Stimulated activated CD4-positive, alpha-beta T cell treated with anti-CD3 and anti-CD28 coated beads, Interleukin-12 subunit alpha, Interleukin-12 subunit beta, amount 100 ng/mL, for 4 hours (primary cell): Measurements from ENCODE around the gene MAP2K5.

Experiments used
- DNase-seq: peaks from one replicate; pipeline ENCODE4 v3.0.0-alpha.2; 2020

Gene MAP2K5

GRCh38 chr15:67542420-67543347 is at the start of gene MAP2K5:
TSS of gene MAP2K5 (plus strand) at chr15:67542703. CDS start at chr15:67543336, 633 bp downstream.
- peak; percentile 84 for DNase-seq

- no peak for DNase-seq
Observed at GRCh38 chr15:67495585-67495984, 46.9 kb upstream of the MAP2K5 start.

DNA sequence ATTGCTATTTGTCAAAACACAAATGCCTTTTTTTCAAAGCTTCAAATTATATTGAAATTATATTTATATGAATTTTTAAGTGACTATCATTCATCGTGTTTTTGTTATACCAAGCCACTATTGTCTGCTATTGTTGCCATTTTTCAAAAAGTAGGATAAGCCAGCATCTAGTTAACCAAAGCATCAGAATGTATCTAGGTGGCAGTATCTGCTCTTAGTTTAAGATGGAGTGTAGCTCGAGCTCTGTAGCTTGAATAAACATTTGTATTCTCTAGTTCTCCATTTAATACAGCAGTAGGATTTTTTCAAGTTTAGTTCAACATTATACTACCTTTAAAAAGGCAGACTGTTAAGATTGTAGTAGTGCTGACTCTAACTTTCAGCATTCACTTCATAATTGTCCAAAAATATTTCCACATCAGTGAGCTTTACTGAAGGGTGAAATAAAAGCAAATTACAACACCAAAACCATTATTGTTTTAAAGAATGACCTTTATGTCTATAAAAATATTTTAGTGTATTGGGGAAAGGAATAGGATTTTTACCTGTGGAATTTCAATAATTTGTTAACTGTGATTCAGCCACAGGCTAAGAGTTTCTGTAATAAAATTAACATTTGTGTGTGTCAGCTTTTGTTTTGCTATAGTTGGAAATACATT is 41.2 kb upstream of the MAP2K5 start:
- no peak for DNase-seq

DNA sequence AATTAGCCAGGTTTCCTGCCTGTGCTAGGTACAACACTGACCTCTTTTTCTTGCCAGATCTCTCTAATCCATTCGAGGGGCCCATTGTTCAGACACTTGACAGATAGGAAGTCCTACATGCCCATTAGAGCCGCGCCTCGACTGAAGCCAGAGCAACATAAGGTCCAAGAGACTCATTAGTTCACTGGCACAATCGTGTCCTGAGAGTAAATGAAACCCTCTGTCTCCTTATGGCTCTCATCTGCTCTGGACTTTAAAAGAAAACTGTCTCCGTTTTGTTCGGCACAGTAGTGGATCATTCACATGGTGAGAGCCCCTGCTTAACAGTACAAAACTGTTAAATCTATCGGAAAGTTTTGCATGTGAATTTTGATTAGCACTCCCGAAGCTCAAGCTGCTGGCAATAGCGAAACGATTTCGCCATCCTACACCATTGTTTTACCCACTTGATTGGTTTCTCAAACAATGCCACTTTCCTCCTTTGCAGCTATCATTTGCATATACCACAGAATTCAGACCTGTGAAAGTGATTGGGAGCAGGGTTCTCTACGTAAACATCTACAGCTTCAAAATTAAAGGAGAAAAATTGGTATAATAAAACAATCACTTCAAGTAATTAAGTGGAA is 40.6 kb upstream of the MAP2K5 start:
- DNase-seq, result no peak

GRCh38 chr15:67504056-67504455 is 38.4 kb upstream of the MAP2K5 start:
- DNase-seq, result no peak

DNA sequence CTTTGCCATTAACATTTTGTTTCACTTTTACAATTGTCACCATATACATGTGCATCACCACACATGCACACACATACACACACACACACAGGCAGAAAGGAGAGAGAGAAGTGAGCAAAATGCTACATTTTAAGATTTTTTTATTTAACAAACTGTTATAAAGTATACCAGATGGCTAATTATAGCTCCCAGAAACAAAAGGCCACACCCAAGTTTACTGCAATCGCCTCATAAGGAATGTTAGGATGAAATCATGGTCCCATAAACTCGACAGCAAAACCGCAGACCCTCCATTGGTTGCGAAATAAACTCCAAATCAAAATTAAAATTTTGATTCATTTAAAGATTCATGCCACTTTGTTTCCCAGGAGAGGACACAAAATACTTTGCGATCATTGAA is 37.7 kb upstream of the MAP2K5 start:
- no peak for DNase-seq

GRCh38 chr15:67505675-67506572 is 36.6 kb upstream of the MAP2K5 start:
- no peak for DNase-seq

GRCh38 chr15:67506775-67507747 is 35.4 kb upstream of the MAP2K5 start:
- no peak for DNase-seq

DNA sequence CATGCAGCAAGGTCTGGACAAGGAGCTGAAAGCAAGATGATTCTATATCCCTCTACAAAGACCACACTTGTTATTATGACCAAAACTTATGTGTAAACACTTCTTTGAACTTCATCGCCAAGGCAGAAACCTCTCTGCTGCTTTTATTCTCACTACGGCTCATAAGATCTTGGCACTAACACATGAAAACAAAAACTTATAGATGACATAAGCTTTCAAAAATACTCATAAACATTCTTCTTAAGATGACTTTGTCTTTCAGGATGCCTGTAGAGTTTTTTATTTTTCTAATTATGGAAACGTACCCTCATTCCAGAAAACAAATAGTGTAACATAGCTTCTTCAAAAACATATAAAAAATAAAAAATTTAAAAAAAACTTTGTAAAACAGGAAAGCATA is 34.1 kb upstream of the MAP2K5 start:
- no peak for DNase-seq

DNA sequence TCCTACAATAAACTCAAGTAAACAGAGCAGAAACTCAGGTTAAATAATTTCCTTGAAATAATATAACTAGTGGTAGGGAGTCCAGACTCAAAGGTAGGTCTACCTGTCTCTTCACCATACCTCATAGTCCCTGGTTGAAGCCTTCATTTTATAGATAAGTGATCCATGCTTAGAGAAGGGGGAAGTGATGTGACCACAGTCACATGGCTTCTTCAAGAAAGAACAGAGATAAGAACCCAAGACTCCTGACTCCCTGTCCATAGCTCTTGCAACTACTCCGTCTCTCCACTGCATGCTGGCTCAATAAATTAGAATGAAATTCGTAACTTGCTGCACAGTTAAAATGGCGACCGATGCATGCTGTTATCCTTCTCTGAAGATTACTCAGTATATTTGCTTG is 32.6 kb upstream of the MAP2K5 start:
- no peak for DNase-seq

DNA sequence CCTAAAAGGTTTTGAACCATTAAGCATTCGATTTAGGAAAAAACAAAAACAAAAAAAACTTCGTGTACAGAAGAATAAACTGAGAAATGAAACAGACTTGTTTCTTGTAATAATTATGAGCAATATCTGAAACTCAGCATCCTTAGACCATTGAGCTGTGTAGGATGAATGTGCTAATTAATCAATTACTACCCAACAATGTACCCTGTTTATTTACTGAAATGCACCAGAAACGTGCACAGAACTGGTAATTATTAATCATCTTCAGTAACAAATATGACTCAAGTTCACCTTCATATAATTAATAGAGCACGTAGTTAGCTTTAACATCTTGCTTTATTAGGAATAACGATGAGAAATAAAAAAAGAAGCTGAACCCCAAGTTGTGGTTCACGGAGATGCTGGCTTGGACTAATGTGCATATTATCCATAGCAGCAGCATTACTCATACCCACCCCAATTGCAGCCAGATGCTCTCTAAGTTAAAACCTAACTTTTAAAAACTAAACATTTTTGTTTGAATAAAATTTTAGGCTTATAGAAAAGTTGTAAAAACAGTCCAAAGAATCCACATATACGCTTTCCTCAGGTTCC is 31.8 kb upstream of the MAP2K5 start:
- DNase-seq, result no peak

- DNase-seq, result no peak
Observed at GRCh38 chr15:67511606-67512005, 30.9 kb upstream of the MAP2K5 start.

DNA sequence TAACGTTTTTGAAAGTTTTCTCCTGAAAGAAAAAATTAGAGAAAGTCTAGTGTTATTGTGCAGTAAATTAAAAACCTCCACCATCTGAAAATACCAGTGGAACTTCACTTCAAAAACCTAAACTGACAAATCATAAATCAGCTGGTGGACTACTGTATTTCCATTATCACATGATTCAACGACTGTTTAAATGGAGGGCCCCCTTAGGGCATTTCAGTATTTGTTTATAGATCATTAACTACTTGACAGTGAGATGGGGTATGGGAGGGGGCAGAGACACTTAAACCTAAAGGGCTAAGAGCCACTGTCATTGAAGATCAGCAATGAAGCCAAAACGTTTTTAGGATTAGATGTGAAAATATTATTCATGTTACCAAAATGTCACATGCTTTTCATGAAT is 30.4 kb upstream of the MAP2K5 start:
- DNase-seq, result no peak

DNA sequence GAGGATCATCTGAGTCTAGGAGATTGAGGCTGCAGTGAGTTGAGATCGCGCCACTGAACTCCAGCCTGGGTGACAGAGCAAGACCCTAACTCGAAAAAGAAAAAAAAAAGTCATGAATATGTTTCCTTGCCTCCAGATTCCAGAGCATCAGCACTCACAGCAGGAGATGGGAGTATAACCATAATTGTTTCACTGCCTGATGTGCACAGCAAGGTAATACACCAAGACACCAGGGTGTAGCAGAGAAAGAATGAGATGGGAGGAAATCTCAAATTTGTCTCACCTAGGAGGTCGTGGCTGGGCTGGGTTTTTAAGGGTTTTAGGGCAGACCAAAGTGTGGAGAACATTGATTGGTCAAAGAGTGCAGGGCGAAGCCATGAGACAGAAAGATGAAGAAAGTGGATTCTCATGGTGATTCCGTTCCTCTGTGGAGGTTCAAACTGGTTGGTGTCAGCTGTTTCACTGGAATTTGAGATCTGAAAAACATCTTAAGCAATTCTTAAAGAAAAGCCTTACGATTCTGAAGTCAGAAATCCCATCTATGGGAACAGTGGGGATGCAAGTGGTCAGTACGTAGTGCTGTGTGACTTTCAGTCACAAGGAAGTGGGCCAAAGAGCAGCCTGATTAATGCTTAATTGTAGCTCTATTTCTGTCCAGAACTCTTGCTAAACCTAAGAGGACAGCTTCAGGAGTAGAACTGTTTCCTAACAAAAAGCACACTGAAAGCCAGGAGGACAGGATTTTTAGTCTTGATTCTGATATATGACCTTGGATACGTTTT is 29.4 kb upstream of the MAP2K5 start:
- no peak for DNase-seq

- DNase-seq, result no peak
Observed at GRCh38 chr15:67515090-67515489, 27.4 kb upstream of the MAP2K5 start.

- DNase-seq, result no peak
Observed at GRCh38 chr15:67515557-67515956, 26.9 kb upstream of the MAP2K5 start.

- DNase-seq, result no peak
Observed at GRCh38 chr15:67520321-67521028, 22.0 kb upstream of the MAP2K5 start.

DNA sequence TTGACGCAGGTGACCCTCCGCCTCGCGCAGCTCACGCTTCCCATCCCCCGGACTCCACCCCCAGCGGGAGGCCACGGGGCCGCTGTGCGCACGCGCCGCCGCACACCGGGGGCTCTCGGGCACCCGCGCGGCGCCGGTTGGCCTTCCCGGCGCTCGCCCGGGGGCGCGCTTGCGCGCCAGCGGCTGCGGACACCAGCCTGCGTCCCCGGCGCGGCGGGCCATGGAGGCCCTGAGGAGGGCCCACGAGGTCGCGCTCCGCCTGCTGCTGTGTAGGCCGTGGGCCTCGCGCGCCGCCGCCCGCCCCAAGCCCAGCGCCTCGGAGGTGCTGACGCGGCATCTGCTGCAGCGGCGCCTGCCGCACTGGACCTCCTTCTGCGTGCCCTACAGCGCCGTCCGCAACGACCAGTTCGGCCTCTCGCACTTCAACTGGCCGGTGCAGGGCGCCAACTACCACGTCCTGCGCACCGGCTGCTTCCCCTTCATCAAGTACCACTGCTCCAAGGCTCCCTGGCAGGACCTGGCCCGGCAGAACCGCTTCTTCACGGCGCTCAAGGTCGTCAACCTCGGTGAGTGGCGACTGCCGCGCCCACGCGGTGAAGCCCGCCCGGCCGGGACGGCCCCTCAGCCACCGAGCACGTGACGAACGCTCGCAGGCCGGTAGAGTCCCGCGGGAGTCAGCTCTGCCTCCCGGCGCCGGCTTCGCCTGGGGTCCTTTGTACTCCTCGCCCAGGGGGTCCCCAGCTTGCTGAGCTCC is 21.3 kb upstream of the MAP2K5 start, which contains the start of gene C15orf61:
TSS of gene C15orf61 (plus strand) at position 103 of the 754 bp plus-strand sequence. CDS start at position 221, 118 bp downstream.
- DNase-seq, result peak; percentile 82
